ENCODE results near the gene XRCC5.

DNA sequence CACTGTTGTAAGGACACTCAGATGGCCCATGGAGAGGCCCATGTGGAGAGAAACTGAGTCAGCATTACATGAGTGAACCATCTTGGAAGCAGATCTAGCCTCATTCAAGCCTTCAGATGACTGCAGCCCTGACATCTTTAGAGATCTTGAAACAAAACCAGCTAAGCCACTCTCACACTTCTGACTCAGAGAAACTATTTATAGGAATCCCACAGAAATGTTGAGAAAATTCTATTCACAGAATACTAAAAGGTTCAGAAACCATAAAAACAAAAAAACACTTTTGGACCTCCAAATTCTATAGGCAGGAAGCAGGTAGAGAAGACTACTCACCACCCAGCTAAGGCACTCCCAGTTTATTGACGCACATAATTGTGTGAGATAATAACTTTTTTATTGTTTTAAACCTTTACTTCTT is 18.8 kb upstream of the XRCC5 start:
- no peak for TF ChIP-seq CTCF (optimal IDR thresholded peaks at IDR 0.05 in 1 of 3, IDR thresholded peaks at IDR 0.05 in 1 of 3, conservative IDR thresholded peaks at IDR 0.05 in 1 of 3; ENCODE audit: extremely low read depth in 1 of 3, insufficient read depth in 2 of 3, low read length in 3 of 3)
- TF ChIP-seq EZH2 (IDR thresholded peaks at IDR 0.05; ENCODE audit: low read length), result no peak
